Skin epidermis (tissue), 12 donors: ENCODE results near the gene MT1B.
"Not testable (repeated sequence)": the region's sequence is repeated elsewhere in the genome, so short reads cannot be mapped to it uniquely, and the experiment has no call there.

Source experiments
- H3K27ac ChIP-seq, 21 experiments: fragments of 200-600 bp; sonication (generic) in 11 of 21; one replicate each; pipeline ENCODE4 v1.5.0; 2020; ENCODE audit warnings: mild to moderate bottlenecking in 3 of 21, inconsistent platforms in 2 of 21, moderate library complexity in 2 of 21
- H3K4me3 ChIP-seq, 7 experiments: fragments of 200-600 bp; sonication (generic) in 2 of 7; one replicate each; pipeline ENCODE4 v1.5.0; 2020; ENCODE audit warnings: inconsistent platforms in 2 of 7, mild to moderate bottlenecking in 2 of 7, moderate library complexity in 1 of 7

Gene MT1B

DNA sequence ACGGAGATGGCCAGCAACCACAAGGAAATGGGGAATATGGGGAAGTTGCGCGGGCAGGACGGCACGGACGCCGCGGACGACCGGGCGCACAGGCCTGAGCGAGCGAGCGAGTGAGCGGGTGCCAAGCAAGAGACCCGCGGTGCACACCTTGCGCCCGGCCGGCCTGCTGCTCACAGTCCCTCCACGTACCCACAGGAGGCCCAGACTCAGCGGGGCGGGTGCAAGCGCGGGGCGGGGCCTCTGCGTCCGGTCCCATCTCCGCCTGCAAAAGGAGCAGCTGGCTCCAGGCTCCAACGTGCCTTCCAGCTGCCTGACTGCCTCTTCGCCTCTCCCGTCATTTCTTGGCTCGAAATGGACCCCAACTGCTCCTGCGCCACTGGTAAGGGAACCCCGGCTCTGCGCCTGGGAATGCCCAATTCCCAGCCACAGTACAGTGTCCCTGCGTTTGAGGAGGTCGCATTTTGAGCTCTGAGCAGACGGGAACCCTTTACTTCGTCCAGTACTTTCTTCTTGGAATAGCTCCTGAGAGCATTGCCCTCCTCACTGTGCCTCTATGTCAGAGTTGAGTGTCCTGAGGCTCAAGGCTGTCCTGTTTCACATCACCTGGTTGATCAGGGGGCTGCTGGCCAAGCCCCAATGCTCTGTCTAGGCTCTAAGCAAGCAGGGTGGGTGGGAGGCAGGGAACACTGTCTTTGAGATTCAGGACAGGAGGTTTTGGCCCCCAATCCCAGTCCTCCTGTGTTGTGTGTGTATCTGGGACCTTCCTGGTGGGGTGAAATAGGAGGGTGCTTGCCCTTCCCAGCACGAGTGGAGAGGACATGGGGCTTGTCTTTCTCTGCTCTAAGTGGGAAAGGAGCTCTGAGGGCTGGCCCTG is 34.2 kb upstream of the MT1B start:
- peak overlapping the region in 9 of 21 experiments; percentile 0 to 67 (median 38) for H3K27ac ChIP-seq
- H3K4me3 ChIP-seq = peak overlapping the region in 6 of 7 experiments; percentile 1 to 30 (median 22)

DNA sequence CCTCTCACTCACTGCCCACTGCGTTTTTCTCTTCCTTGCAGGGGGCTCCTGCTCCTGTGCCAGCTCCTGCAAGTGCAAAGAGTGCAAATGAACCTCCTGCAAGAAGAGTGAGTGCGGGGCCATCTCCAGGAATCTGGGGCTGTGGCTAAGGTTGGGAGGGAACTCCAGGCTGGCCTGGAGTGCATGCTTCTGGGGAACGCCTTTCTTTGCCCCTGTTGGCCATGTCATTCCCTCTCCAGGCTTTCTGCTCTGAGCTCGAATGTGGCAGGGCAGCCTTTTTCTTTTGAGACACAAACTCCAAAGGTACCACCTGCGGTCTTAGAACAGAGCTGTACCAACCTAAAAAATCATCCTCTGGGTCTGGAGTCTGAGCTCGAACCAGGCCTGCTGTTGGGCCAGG is 33.5 kb upstream of the MT1B start:
- no peak overlapping the region for H3K27ac ChIP-seq
- no peak overlapping the region for H3K4me3 ChIP-seq

GRCh38 chr16:56620339-56620897 is 31.3 kb upstream of the MT1B start:
- Histone ChIP-seq H3K4me3 (no peak overlapping the region), H3K27ac (no peak overlapping the region)

DNA sequence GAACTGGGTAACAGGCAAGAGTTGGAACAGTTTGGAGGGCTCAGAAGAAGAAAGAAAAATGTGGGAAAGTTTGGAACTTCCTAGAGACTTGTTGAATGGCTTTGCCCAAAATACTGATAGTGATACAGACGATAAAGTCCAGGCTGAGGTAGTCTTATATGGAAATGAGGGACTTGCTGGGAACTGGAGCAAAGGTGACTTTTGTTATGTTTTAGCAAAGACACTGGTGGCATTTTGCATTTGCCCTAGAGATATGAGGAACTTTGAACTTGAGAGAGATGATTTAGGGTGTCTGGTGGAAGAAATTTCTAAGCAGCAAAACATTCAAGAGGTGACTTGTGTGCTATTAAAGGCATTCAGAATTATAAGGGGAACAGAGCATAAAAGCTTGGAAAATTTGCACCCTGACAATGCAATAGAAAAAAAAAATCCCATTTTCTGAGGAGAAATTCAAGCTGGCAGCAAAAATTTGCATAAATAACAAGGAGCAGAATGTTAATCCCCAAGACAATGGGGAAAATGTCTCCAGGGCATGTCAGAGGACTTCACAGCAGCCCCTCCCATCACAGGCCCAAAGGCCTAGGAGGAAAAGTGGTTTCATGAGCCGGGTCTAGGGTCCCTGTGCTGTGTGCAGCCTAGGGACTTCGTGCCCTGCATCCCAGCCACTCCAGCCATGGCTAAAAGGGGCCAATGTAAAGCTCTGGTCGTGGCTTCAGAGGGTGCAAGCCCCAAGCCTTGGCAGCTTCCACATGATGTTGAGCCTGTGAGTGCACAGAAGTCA is 29.8 kb upstream of the MT1B start:
- not testable (repeated sequence) for H3K27ac ChIP-seq

DNA sequence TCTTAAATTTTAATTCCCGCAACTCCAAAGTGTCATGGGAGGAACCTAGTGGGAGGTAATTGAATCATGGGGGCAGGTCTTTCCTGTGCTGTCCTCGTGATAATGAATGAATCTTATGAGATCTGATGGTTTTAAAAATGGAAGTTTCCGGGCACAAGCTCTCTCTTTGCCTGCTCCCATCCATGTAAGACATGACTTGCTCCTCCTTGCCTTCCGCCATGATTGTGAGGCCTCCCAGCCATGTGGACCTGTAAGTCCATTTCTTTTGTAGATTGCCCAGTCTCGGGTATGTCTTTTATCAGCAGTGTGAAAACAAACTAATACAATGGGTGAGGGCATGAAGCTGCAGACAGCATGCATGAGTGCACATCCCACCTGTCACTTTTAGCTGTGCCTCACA is 28.5 kb upstream of the MT1B start:
- not testable (repeated sequence) for H3K4me3 ChIP-seq, H3K27ac ChIP-seq

More for the DNA sequence above, 29.8 kb upstream of the MT1B start:
- not testable (repeated sequence) for H3K4me3 ChIP-seq

GRCh38 chr16:56623637-56624036 is 28.0 kb upstream of the MT1B start:
- Histone ChIP-seq H3K27ac (no peak overlapping the region), H3K4me3 (no peak overlapping the region)

DNA sequence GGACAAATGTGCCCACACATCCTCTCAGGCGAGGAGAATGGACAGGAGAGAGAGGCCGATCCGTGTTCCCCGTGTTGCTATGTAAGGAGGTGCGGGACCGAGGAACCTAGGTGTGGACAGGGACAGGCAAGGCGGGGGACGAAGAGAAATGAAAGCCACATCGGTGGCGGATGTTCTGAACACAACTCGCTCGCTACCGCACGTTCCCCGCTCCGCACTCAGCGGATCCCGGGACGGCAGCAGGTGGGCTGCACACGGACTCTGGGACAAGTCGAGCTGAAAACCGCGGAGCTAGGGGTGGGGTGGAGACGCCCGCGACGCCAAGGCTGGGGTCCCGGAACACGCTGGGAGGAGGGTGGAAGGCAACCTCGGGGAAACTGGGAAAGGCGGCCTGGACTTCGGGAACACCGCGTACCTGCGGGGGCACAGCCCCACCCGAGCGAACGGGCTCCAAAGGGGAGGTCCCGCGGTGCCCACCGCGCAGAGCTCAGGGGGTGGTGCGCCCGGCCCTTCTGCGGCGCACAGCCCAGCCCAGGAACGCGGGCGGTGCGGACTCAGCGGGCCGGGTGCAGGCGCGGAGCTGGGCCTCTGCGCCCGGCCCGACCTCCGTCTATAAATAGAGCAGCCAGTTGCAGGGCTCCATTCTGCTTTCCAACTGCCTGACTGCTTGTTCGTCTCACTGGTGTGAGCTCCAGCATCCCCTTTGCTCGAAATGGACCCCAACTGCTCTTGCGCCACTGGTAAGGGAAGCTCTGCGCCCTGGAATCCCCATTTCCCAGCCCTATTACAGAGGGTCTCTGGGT is 26.3 kb upstream of the MT1B start, which contains the start of gene MT1E:
Gene MT1E, plus strand, starts transcription at position 642 of the 803 bp plus-strand sequence. Its CDS starts 71 bp downstream, at position 713.
- Histone ChIP-seq H3K27ac (peak within 1 kb of the TSS; percentile 62 to 96 (median 85)), H3K4me3 (peak within 1 kb of the TSS; percentile 30 to 65 (median 52))

DNA sequence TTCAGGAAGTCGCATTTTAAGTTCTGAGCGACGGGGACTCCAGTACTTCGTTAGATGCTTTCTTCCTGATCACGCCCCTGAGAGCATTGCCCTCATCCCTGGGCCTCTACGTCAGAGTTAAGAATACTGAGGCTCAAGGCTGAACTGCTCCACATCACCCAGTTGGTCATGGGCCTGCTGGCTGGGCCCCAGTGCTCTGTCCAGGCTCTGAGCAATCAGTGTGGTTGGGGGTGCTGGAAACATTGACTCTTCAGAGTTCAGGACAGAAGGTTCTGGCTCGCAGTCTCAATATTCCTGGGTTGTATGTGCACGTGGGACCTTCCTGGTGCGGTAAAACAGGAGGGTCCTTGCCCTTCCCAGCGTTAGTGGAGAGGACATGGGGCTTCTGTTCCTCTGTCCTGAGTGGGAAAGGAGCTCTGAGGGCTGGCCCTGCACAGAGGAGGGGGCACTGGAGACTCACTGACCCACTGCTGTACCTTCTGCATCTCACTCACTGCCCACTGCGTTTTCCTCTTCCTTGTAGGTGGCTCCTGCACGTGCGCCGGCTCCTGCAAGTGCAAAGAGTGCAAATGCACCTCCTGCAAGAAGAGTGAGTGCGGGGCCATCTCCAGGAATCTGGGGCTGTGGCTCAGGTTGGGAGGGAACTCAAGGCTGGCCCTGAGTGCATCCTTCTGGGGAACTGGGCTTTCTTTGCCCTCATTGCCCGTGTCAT is 25.6 kb upstream of the MT1B start:
- peak overlapping the region; percentile 30 to 65 (median 52) for H3K4me3 ChIP-seq

DNA sequence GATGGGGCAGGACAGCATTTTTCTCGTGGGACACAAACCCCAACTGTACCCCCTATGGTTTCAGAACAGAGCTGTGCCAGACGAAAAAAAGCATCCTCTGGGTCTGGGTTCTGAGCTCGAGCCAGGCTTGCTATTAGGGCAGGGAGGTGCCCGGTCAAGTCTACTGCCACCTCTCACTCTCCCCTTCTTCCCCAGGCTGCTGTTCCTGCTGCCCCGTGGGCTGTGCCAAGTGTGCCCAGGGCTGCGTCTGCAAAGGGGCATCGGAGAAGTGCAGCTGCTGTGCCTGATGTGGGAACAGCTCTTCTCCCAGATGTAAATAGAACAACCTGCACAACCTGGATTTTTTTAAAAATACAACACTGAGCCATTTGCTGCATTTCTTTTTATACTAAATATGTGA is 25.0 kb upstream of the MT1B start:
- peak overlapping the region in 17 of 21 experiments; percentile 79 to 96 (median 88) for H3K27ac ChIP-seq

More for the DNA sequence above, 25.6 kb upstream of the MT1B start:
- peak overlapping the region; percentile 62 to 96 (median 85) for H3K27ac ChIP-seq

DNA sequence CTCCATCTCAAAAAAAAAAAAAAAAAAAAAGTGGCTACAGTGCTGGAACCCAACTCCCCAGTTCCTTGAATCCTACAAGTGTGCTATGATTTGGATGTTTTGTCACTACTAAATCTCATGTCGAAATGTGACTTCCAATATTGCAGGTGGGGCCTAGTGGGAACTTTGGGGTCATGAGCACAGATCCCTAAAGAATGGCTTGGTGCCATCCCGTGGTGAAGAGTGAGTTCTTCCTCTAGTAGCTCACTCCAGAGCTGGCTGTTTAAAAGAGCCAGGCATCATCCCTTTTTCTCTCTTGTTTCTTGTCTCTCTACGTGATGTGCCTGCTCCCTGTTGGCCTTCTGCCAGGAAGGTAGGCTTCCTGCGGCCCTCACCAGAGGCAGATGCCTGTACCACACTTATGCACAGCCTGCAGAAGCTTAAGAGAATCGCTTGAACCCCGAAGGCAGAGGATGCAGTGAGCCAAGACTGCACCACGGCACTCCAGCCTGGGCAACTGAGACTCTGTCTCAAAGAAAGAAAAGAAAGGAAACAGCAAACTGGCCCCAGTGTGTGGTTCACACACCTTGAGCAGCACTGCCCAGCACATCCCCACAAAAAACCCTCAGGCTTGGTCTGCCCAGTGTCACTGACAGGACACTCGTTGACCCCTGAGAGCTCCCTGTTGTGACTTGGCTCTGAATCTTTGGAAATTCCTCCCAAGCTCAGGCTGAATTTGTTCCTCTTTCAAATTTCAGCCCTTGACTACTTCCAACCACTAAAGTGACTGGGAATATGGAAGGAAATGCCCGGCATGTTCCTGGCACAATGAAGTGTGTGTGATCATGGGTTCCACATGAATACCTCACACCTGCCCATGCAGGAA is 23.0 kb upstream of the MT1B start:
- Histone ChIP-seq H3K27ac (peak overlapping the region in 4 of 21 experiments; percentile 3 to 41 (median 40)), H3K4me3 (no peak overlapping the region)

More for the DNA sequence above, 25.0 kb upstream of the MT1B start:
- H3K4me3 ChIP-seq = peak overlapping the region; percentile 30 to 65 (median 52)

DNA sequence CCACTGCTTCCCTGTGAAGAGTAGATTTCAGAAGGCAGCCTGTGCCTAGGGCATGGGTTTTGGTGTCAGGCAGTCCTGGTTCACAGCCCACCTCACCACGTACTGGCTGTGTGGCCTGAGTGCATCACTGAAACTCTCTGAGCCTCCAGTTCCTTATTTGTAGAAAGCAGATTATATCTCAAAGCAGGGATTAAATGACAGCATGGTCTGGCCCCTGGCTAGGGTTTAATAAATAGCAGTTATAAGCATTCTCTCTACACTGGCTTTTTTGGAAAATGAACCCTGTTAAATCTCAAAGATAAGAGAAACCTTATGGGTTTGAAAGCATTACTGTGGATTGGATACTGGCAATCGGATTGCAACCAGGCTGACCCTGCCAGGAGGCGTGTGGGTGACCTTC is 22.2 kb upstream of the MT1B start:
- peak overlapping the region in 2 of 21 experiments; percentile 40 for H3K27ac ChIP-seq
- no peak overlapping the region for H3K4me3 ChIP-seq

DNA sequence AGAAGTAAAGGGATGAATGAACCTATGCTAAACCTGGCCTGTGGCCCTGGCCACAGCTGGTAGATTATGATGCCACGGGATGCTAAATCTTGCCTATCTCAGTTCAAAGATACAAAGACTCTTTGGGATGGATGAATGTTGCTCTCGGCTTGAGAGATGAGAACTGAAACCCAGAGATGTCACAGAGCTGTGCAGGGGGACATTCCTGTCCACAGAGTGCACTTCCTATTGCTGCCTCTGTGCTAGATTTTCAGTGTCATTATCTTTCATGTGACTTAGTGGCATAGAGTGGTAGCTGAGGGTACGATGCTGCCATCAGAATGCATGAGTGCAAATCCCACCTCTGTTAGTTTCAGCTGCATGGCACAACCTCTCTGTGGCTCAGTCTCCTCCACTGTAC is 21.6 kb upstream of the MT1B start:
- Histone ChIP-seq H3K27ac (no peak overlapping the region), H3K4me3 (no peak overlapping the region)

GRCh38 chr16:56631197-56631596 is 20.5 kb upstream of the MT1B start:
- peak overlapping the region in 9 of 21 experiments; percentile 31 to 90 (median 66) for H3K27ac ChIP-seq
- no peak overlapping the region for H3K4me3 ChIP-seq

GRCh38 chr16:56631832-56632155 is 19.9 kb upstream of the MT1B start:
- peak overlapping the region; percentile 19 to 47 (median 32) for H3K4me3 ChIP-seq
- peak overlapping the region in 19 of 21 experiments; percentile 22 to 90 (median 57) for H3K27ac ChIP-seq

DNA sequence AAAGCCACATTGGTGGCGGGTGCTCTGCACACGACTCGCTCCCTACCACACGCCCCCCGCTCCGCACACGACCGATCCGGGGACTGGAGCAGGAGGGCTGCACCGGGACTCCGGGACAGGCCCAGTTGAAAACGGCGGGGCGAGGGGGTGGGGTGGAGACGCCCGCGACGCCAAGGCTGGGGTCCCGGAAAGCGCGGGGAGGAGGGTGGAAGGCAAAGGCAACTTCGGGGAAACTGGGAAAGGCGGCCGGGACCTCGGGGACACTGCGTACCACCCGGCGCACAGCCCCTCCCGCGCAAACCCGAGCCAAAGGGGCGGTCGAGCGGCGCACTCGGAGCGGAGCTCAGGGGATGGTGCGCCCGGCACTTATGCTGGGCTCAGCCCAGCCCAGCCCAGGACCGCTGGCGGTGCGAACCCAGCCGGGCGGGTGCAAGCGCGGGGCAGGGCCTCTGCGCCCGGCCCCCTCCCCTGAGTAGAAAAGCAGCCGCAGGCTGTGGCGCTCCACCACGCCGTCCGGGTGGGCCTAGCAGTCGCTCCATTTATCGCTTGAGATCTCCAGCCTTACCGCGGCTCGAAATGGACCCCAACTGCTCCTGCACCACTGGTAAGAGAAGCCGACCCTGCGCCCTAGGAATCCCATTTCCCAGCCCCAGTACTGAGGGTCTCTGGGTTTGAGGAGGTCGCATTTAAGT is 19.4 kb upstream of the MT1B start, which contains the start of gene MT1M:
Gene MT1M, plus strand, starts transcription at position 504 of the 692 bp plus-strand sequence. Its CDS starts 73 bp downstream, at position 577.
- Histone ChIP-seq H3K27ac (peak within 1 kb of the TSS in 19 of 21 experiments; percentile 31 to 90 (median 59)), H3K4me3 (peak within 1 kb of the TSS; percentile 19 to 47 (median 32))

- Histone ChIP-seq H3K4me3 (peak overlapping the region; percentile 19 to 47 (median 32)), H3K27ac (peak overlapping the region in 16 of 21 experiments; percentile 31 to 90 (median 60))
These were observed 18.8 kb upstream of the MT1B start for GRCh38 chr16:56632848-56633365.

GRCh38 chr16:56633535-56633934 is 18.2 kb upstream of the MT1B start:
- Histone ChIP-seq H3K27ac (peak overlapping the region in 8 of 21 experiments; percentile 11 to 90 (median 70)), H3K4me3 (peak overlapping the region in 2 of 7 experiments; percentile 6 to 47)
